ENCODE measurements around the gene ARID1B. TPM values are rescaled to one million over a fixed set of nuclear protein-coding genes. Genes with fewer than 3 reads are reported as not detected.
"Not testable (repeated sequence)": the region's sequence is repeated elsewhere in the genome, so short reads cannot be mapped to it uniquely, and the experiment has no call there.

The ARID1B gene
- total RNA-seq, 1 experiment from 2014 or later, result 63.9 TPM

DNA sequence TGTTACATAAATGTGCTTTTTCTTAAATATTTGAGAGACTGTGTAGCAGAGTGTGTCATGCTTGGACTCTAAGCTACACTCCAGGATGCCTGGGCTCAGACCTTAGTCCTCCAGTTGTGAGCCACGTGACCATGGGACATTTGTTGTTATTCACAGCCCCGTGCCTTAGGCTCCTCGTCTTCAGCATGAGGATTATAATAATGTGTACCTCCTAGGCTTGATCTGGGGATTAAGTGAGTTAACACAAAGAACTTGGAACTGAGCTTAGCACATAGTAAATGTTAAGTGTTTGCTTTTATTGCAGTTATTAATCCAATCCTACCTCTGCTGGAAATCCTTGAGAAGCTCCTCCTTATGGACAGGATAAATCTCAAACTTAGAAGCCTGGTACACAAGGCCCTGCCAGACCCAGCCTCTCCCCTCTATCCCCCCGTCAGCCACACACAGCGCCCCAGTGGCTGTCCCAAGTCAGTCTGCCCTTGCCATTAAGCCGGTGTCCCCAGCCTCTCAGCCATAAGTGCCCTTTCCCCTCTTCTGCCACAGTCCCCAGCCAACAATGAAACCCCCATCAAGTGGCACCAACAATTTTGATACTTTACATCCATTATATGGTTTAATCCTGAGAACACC is 368.6 kb downstream of the ARID1B start:
- BruUV-seq (replicated peaks), result no TSS peak
- H3K4me3 Mint-ChIP-seq (ENCODE audit: unreplicated experiment), result no peak overlapping the region
- DNase-seq (ENCODE audit: unreplicated experiment), result no peak
- no peaks in the 10 kb centered on the region for H3K27me3 Mint-ChIP-seq (ENCODE audit: insufficient read depth, unreplicated experiment)
- H3K4me1 Mint-ChIP-seq (ENCODE audit: insufficient read depth, unreplicated experiment), result peaks cover 18% of the 10 kb centered on the region
- POLR2A ChIA-PET, result interaction anchor here (0.5 kb wide), 1 partner anchor 1935 kb away, joined by 4 read pairs; no protein-coding TSS in a partner anchor
- H3K36me3 Mint-ChIP-seq (ENCODE audit: insufficient read depth, unreplicated experiment), result peaks cover 9% of the 10 kb centered on the region
- CTCF ChIA-PET, result interaction anchor here (0.6 to 1.0 kb wide), 2 partner anchors 21 to 38 kb away, joined by 4 read pairs; no protein-coding TSS in a partner anchor
- intact Hi-C loops (cut with micrococcal nuclease), result no loop called here
- H3K27ac Mint-ChIP-seq (ENCODE audit: low read depth, unreplicated experiment), result no peak overlapping the region
- H3K9me3 Mint-ChIP-seq (ENCODE audit: unreplicated experiment), result no peaks in the 10 kb centered on the region
- no peak for TF ChIP-seq CTCF (IDR thresholded peaks at IDR 0.05; ENCODE audit: unreplicated experiment)

GRCh38 chr6:157147054-157148026 is 370.2 kb downstream of the ARID1B start:
- Mint-ChIP-seq H3K27ac (ENCODE audit: low read depth, unreplicated experiment) (peak overlapping the region; percentile 83), H3K4me1 (ENCODE audit: insufficient read depth, unreplicated experiment) (peaks cover 18% of the 10 kb centered on the region)
- H3K27me3 Mint-ChIP-seq (ENCODE audit: insufficient read depth, unreplicated experiment); H3K4me3 Mint-ChIP-seq (ENCODE audit: unreplicated experiment); CTCF ChIA-PET; BruUV-seq (replicated peaks); H3K9me3 Mint-ChIP-seq (ENCODE audit: unreplicated experiment); DNase-seq (ENCODE audit: unreplicated experiment); intact Hi-C loops (cut with micrococcal nuclease); H3K36me3 Mint-ChIP-seq (ENCODE audit: insufficient read depth, unreplicated experiment): not testable (repeated sequence)
- POLR2A ChIA-PET, result interaction anchor here (0.9 to 1.0 kb wide), 2 partner anchors 51 to 156 kb away, joined by 3 read pairs; no protein-coding TSS in a partner anchor

DNA sequence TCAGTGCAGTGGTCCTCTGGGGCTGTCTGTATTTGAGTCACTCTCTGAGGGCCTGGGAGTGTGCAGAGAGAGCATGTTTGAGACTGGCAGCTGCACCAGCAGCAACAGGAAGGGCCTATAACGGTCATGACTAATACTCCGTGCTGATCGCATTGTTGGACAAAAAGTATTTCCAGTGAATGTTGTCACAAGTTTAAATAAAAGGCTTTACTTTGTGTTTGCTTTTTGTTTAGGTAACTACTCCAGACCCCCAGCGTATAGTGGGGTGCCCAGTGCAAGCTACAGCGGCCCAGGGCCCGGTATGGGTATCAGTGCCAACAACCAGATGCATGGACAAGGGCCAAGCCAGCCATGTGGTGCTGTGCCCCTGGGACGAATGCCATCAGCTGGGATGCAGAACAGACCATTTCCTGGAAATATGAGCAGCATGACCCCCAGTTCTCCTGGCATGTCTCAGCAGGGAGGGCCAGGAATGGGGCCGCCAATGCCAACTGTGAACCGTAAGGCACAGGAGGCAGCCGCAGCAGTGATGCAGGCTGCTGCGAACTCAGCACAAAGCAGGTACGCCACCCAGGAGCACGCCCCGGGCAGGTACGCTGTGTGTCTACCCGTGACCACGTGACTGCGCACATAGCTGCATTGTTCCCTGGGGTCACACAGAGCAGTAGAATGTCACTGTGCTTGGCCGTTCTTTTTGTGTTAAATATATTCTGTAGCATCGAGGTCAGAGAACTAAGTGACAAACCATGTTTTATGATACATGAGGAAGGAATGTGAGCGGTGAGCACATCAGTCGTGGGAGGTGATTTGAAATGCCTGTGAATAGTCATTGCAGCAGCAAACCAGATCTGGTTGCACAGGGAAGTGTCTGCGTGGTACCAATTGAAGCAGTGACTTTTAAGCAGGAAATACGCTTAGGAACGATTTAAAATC is 371.5 kb downstream of the ARID1B start:
- ChIA-PET POLR2A (interaction anchor here (0.7 to 2.3 kb wide), 14 partner anchors 10 to 1831 kb away, joined by 3 to 8 read pairs (median 4); no protein-coding TSS in a partner anchor), CTCF (no interaction called here)
- Mint-ChIP-seq H3K4me1 (ENCODE audit: insufficient read depth, unreplicated experiment) (peaks cover 18% of the 10 kb centered on the region), H3K4me3 (ENCODE audit: unreplicated experiment) (peak overlapping the region; percentile 65), H3K27me3 (ENCODE audit: insufficient read depth, unreplicated experiment) (no peaks in the 10 kb centered on the region), H3K9me3 (ENCODE audit: unreplicated experiment) (no peaks in the 10 kb centered on the region), H3K27ac (ENCODE audit: low read depth, unreplicated experiment) (peak overlapping the region; percentile 83), H3K36me3 (ENCODE audit: insufficient read depth, unreplicated experiment) (peaks cover 7% of the 10 kb centered on the region)
- no TSS peak for BruUV-seq (replicated peaks)
- intact Hi-C loops (cut with micrococcal nuclease), result no loop called here
- TF ChIP-seq CTCF (IDR thresholded peaks at IDR 0.05; ENCODE audit: unreplicated experiment), result no peak
- peak; percentile 90 for DNase-seq (ENCODE audit: unreplicated experiment)

DNA sequence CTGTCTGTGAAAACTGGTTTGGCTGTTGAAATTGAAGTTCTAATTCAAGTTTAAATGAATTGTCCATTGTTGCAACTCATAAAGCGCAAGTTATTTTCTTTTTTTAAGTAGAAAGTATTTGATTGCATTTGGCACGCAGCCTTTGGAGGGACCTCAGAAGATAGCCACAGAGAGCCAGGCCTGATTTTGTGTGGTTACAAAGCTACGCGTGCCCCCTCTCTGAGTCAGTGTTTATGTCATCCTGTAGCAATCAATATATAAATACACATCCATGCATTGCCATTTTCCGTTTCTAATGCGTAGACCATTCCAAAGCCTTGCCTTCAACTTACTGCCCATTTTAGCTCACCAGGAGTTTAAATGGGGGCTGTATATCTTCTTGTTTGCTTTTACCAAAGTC is 372.9 kb downstream of the ARID1B start:
- TF ChIP-seq CTCF (IDR thresholded peaks at IDR 0.05; ENCODE audit: unreplicated experiment), result no peak
- Mint-ChIP-seq H3K36me3 (ENCODE audit: insufficient read depth, unreplicated experiment) (peaks cover 21% of the 10 kb centered on the region), H3K9me3 (ENCODE audit: unreplicated experiment) (no peaks in the 10 kb centered on the region), H3K27ac (ENCODE audit: low read depth, unreplicated experiment) (no peak overlapping the region), H3K4me3 (ENCODE audit: unreplicated experiment) (no peak overlapping the region), H3K27me3 (ENCODE audit: insufficient read depth, unreplicated experiment) (no peaks in the 10 kb centered on the region), H3K4me1 (ENCODE audit: insufficient read depth, unreplicated experiment) (peaks cover 18% of the 10 kb centered on the region)
- POLR2A ChIA-PET, result interaction anchor here (1.1 to 2.3 kb wide), 5 partner anchors 9 to 1832 kb away, joined by 3 to 8 read pairs (median 5); no protein-coding TSS in a partner anchor
- CTCF ChIA-PET, result interaction anchor here (0.9 kb wide), 1 partner anchor 34 kb away, joined by 4 read pairs; no protein-coding TSS in a partner anchor
- intact Hi-C loops (cut with micrococcal nuclease), result no loop called here
- BruUV-seq (replicated peaks), result no TSS peak
- DNase-seq (ENCODE audit: unreplicated experiment), result no peak

Data from MCF 10A (cell line).